K562 (cell line): ENCODE measurements around the gene ANKRD49. TPM values are rescaled to one million over a fixed set of nuclear protein-coding genes. Genes with fewer than 3 reads are reported as not detected.
A peak's percentile ranks its signal among the peaks of the same experiment; 100 is the strongest.

Source experiments
- CSDE1 ChIP-seq, 2 experiments: fragments of 450-650 bp; IDR thresholded peaks; 2 replicates each; pipeline ENCODE4 v1.6.1; 2016; ENCODE audit warnings: mild to moderate bottlenecking in 1 of 2
- MGA ChIP-seq: fragments of 450-650 bp; IDR thresholded peaks from 2 replicates; pipeline ENCODE4 v1.6.1; 2016; ENCODE audit warnings: mild to moderate bottlenecking, moderate library complexity
- polyA plus RNA-seq, 8 experiments: library from polyadenylated mRNA; depleted of rRNA in 4 of 8; stranded (reverse) in 5 of 8; unstranded in 3 of 8; fragments of >200 nt; fragmentation: Nextera tagmentation in 2 of 8; fragmentation: Illumina TruSeq in 1 of 8; extraction: Ambion mirVana in 2 of 8; extraction: Trizol in 1 of 8; gene quantifications; 2 replicates each; pipeline versions ENCODE4 v1.2.1 to v1.2.3, GENCODE V29; 2011 to 2014; ENCODE audit warnings: inconsistent platforms in 1 of 8, missing spikeins in 1 of 8
- total RNA-seq, 7 experiments: library from RNA; depleted of rRNA in 6 of 7; stranded (reverse); fragments of >200 nt in 6 of 7; fragmentation: Illumina TruSeq in 2 of 7; extraction: Trizol in 2 of 7; gene quantifications; 2 replicates each; pipeline versions ENCODE4 v1.2.1 to v1.2.3, GENCODE V29; 2011 to 2021; ENCODE audit warnings: low replicate concordance in 1 of 7
- TF ChIP-seq, protein P1 (sequence below): fragments of 450-650 bp; formaldehyde crosslinking; IDR thresholded peaks from 2 replicates; pipeline ENCODE4 v1.4.0; 2022; ENCODE audit warnings: mild to moderate bottlenecking, moderate library complexity
- TF ChIP-seq, protein P2 (sequence below): fragments of 200-800 bp; sonication (Bioruptor generic); IDR thresholded peaks from 2 replicates; pipeline ENCODE4 v1.6.1; 2017; ENCODE audit warnings: missing genetic modification characterization, missing compliant biosample characterization

ANKRD49 gene
- total and polyA plus RNA-seq, 9 of the 15 experiments (the other 6 are each of a cell fraction or from before 2014, with no cell fraction given): 13.4 to 43.5 (median 30.6) TPM

DNA sequence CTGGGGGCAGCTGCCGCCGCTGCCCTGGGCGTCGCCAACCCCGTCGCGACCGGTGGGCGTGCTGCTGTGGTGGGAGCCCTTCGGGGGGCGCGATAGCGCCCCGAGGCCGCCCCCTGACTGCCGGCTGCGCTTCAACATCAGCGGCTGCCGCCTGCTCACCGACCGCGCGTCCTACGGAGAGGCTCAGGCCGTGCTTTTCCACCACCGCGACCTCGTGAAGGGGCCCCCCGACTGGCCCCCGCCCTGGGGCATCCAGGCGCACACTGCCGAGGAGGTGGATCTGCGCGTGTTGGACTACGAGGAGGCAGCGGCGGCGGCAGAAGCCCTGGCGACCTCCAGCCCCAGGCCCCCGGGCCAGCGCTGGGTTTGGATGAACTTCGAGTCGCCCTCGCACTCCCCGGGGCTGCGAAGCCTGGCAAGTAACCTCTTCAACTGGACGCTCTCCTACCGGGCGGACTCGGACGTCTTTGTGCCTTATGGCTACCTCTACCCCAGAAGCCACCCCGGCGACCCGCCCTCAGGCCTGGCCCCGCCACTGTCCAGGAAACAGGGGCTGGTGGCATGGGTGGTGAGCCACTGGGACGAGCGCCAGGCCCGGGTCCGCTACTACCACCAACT, 51.0 kb downstream of the ANKRD49 start (continued):
- peak; percentile 71 for TF ChIP-seq MGA
- TF ChIP-seq, protein P1, sequence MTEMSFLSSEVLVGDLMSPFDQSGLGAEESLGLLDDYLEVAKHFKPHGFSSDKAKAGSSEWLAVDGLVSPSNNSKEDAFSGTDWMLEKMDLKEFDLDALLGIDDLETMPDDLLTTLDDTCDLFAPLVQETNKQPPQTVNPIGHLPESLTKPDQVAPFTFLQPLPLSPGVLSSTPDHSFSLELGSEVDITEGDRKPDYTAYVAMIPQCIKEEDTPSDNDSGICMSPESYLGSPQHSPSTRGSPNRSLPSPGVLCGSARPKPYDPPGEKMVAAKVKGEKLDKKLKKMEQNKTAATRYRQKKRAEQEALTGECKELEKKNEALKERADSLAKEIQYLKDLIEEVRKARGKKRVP (CRISPR knock-in tag): no peak
- TF ChIP-seq, protein P2, sequence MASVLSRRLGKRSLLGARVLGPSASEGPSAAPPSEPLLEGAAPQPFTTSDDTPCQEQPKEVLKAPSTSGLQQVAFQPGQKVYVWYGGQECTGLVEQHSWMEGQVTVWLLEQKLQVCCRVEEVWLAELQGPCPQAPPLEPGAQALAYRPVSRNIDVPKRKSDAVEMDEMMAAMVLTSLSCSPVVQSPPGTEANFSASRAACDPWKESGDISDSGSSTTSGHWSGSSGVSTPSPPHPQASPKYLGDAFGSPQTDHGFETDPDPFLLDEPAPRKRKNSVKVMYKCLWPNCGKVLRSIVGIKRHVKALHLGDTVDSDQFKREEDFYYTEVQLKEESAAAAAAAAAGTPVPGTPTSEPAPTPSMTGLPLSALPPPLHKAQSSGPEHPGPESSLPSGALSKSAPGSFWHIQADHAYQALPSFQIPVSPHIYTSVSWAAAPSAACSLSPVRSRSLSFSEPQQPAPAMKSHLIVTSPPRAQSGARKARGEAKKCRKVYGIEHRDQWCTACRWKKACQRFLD: 0 out of 2 replicates have a peak, but pooled peaks have one; percentile 32
- no peak for TF ChIP-seq CSDE1 (IDR thresholded peaks at IDR 0.05)
